Lung (tissue), 12 donors: ENCODE data around the gene MAPK14. TPM values are rescaled to one million over a fixed set of nuclear protein-coding genes. Genes with fewer than 3 reads are reported as not detected.

Experiments used
- ATAC-seq: fragments of 200-7000 bp; cut with Tn5 transposase; one replicate; pipeline ENCODE4 v1.9.1; 2020; ENCODE audit warnings: moderate number of reproducible peaks; ENCODE audit not compliant: insufficient read depth, low FRiP score
- DNase-seq, 3 donors: peaks; one replicate each; pipeline ENCODE4 v3.0.0-alpha.2; 2013 to 2017
- H3K27ac ChIP-seq, 2 donors: one replicate each; pipeline ENCODE4 v1.5.1; 2013; ENCODE audit warnings: mild to moderate bottlenecking in 2 of 2, moderate library complexity in 2 of 2, control low read depth in 1 of 2, inconsistent platforms in 1 of 2, low read depth in 1 of 2, low read length in 1 of 2
- H3K27me3 ChIP-seq, 3 donors: one replicate each; pipeline ENCODE4 v1.5.1; 2013; ENCODE audit warnings: low read length in 2 of 3; ENCODE audit not compliant: control insufficient read depth in 3 of 3, insufficient read depth in 3 of 3
- H3K36me3 ChIP-seq, 4 donors: one replicate each; pipeline ENCODE4 v1.5.1; 2013; ENCODE audit warnings: low read length in 4 of 4, mild to moderate bottlenecking in 1 of 4, moderate library complexity in 1 of 4; ENCODE audit not compliant: control insufficient read depth in 4 of 4, insufficient read depth in 4 of 4
- H3K4me1 ChIP-seq, 5 donors: one replicate each; pipeline ENCODE4 v1.5.1; 2013; ENCODE audit warnings: low read length in 5 of 5, mild to moderate bottlenecking in 2 of 5, moderate library complexity in 1 of 5; ENCODE audit not compliant: control insufficient read depth in 5 of 5, insufficient read depth in 5 of 5
- H3K4me3 ChIP-seq: one replicate; pipeline ENCODE4 v1.5.1; 2013; ENCODE audit warnings: mild to moderate bottlenecking, control low read depth, moderate library complexity
- H3K9ac ChIP-seq, 2 donors: one replicate each; pipeline ENCODE4 v1.5.1; 2013; ENCODE audit warnings: low read length in 2 of 2, control low read depth in 1 of 2; ENCODE audit not compliant: insufficient read depth in 1 of 2
- H3K9me3 ChIP-seq, 4 donors: one replicate each; pipeline ENCODE4 v1.5.1; 2013; ENCODE audit warnings: low read length in 3 of 4, mild to moderate bottlenecking in 1 of 4, moderate library complexity in 1 of 4; ENCODE audit not compliant: control insufficient read depth in 4 of 4, insufficient read depth in 3 of 4
- CTCF ChIP-seq: IDR thresholded peaks from 2 replicates; pipeline ENCODE4 v1.5.1; 2012; ENCODE audit warnings: mild to moderate bottlenecking; ENCODE audit errors: control extremely low read depth, extremely low read depth
- WGBS, 2 donors: extraction: QIAGEN DNeasy Blood & Tissue Kit; methylation state at CpG; one replicate each; pipeline ENCODE4 v1.1.7; 2013; 5-methylcytosine and 5-hydroxymethylcytosine counted together
- polyA plus RNA-seq, 2 donors: library from polyadenylated mRNA; stranded (reverse); fragments of 200-250 nt; gene quantifications; one replicate each; pipeline ENCODE4 v1.2.1, GENCODE V29; 2013
- total RNA-seq, 2 donors: library from RNA; depleted of rRNA in 1 of 2; stranded (reverse); fragments of >200 nt in 1 of 2; gene quantifications; one replicate each; pipeline ENCODE4 v1.2.1, GENCODE V29; 2014 to 2021
- donor health status: control.
- donor health status: control.
- donor health status: Bipolar disorder and iron deficiency.
- donor health status: healthy.
- donor health status: DM: yes; HTN: yes; CAD: no.

MAPK14 gene
- total and polyA plus RNA-seq, 4 donors, result 12.8 to 93.3 (median 59.5) TPM

DNA sequence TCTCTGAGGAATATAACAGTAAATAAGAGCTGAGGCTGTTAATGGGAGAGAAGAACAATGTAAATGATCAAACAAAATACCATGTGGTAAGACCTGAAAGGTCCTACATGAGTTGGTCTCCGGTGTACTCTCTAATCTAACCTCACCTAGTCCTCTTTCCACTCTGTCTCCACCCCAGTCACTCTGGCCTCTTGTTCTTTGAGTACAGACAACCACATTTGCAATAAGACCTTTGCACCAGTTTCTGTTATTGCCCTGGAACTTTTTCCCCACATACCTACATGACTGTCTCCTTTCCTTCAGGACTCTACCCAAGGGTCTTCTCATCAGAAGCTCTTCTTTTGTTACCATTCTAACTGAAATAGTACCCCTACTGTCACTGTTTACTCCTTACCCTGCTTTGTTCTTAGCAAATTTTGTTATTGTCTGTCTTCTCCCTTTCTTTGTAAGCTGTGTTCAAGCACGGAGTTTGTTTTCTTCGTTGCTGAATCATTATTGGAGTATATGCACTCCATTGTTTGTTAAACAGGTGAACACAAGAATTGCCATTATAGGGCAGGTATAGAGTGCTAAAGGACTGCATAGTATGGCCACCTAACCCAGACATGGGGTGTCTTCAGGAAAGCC is 37.3 kb downstream of the MAPK14 start:
- 68 to 82% methylated on average over 3 of the region's 3 CpGs for WGBS, 2 donors
- H3K4me3 ChIP-seq, result no peak overlapping the region
- H3K36me3 ChIP-seq, result peaks cover 2 to 13% (median 8%) of the 10 kb centered on the region in 4 donors
- H3K9ac ChIP-seq, result no peak overlapping the region
- ATAC-seq (no peak), DNase-seq (no peak)
- no peaks in the 10 kb centered on the region for H3K9me3 ChIP-seq
- H3K4me1 ChIP-seq, result peaks cover 0 to 28% (median 20%) of the 10 kb centered on the region in 5 donors
- H3K27ac ChIP-seq, result no peak overlapping the region
- no peaks in the 10 kb centered on the region for H3K27me3 ChIP-seq
- no peak for TF ChIP-seq CTCF

- Histone ChIP-seq H3K9me3 (no peaks in the 10 kb centered on the region), H3K27ac (no peak overlapping the region), H3K4me1 (peaks cover 0 to 28% (median 20%) of the 10 kb centered on the region in 5 donors), H3K4me3 (no peak overlapping the region), H3K36me3 (peaks cover 0 to 6% (median 3%) of the 10 kb centered on the region in 4 donors), H3K27me3 (no peaks in the 10 kb centered on the region), H3K9ac (no peak overlapping the region)
- no peak for TF ChIP-seq CTCF
- no peak for ATAC-seq
- DNase-seq, result no peak
These were observed 38.3 kb downstream of the MAPK14 start for GRCh38 chr6:36065916-36066315.

- H3K27me3 ChIP-seq, result no peaks in the 10 kb centered on the region
- no peak overlapping the region for H3K9ac ChIP-seq
- no peak overlapping the region for H3K4me3 ChIP-seq
- ATAC-seq (no peak), DNase-seq (peak in 1 of 3 donors; percentile 35)
- WGBS, 2 donors, result 64 to 70% methylated on average over 2 of the region's 2 CpGs
- TF ChIP-seq CTCF, result no peak
- H3K4me1 ChIP-seq, result peaks cover 0 to 28% (median 20%) of the 10 kb centered on the region in 5 donors
- peaks cover 0 to 4% (median 2%) of the 10 kb centered on the region in 4 donors for H3K36me3 ChIP-seq
- H3K9me3 ChIP-seq, result no peaks in the 10 kb centered on the region
- peak overlapping the region in 1 of 2 donors; percentile 41 for H3K27ac ChIP-seq
These were observed 39.2 kb downstream of the MAPK14 start for GRCh38 chr6:36066817-36067216.
